NCI-H1092 treated with DMSO at 0.1 percent for 48 hours (cell line): ENCODE measurements around the gene BBC3.
"Not testable (repeated sequence)": the region's sequence is repeated elsewhere in the genome, so short reads cannot be mapped to it uniquely, and the experiment has no call there.

Experiments used
- DNase-seq: peaks from one replicate; lab custom pipeline; 2025; lab: John Stamatoyannopoulos, UW

BBC3 gene

GRCh38 chr19:47230921-47231214 lies at the start of gene BBC3:
Gene BBC3, minus strand, starts transcription at chr19:47231199. Its CDS starts 2,768 bp downstream, at chr19:47228431.
- DNase-seq, result no peak

- no peak for DNase-seq
Measured at GRCh38 chr19:47280183-47280797, 49.3 kb upstream of the BBC3 start.

GRCh38 chr19:47276513-47276912 lies 45.5 kb upstream of the BBC3 start:
- not testable (repeated sequence) for DNase-seq

- DNase-seq, result no peak
Measured at GRCh38 chr19:47275791-47276461, 44.9 kb upstream of the BBC3 start.

GRCh38 chr19:47274891-47275761 lies 44.1 kb upstream of the BBC3 start:
- no peak for DNase-seq

GRCh38 chr19:47274071-47274890 lies 43.3 kb upstream of the BBC3 start, which contains the start of gene INAFM1:
Gene INAFM1, plus strand, starts transcription at chr19:47274885. Its CDS starts 35 bp downstream, at chr19:47274920.
- peak; percentile 75 for DNase-seq

GRCh38 chr19:47273313-47274070 lies 42.5 kb upstream of the BBC3 start:
- DNase-seq, result peak; percentile 63

- DNase-seq, result no peak
Measured at GRCh38 chr19:47272448-47273312, 41.7 kb upstream of the BBC3 start.

- DNase-seq, result no peak
Measured at GRCh38 chr19:47271949-47272348, 41.0 kb upstream of the BBC3 start.

- DNase-seq, result no peak
Measured at GRCh38 chr19:47270408-47270807, 39.4 kb upstream of the BBC3 start.

- DNase-seq, result no peak
Measured at GRCh38 chr19:47269596-47269995, 38.6 kb upstream of the BBC3 start.

GRCh38 chr19:47268028-47268427 lies 37.0 kb upstream of the BBC3 start:
- no peak for DNase-seq

GRCh38 chr19:47267350-47267759 lies 36.4 kb upstream of the BBC3 start:
- DNase-seq, result no peak

- no peak for DNase-seq
Measured at GRCh38 chr19:47266401-47266941, 35.5 kb upstream of the BBC3 start.

- no peak for DNase-seq
Measured at GRCh38 chr19:47264629-47265028, 33.6 kb upstream of the BBC3 start.

GRCh38 chr19:47261946-47262793 lies 31.2 kb upstream of the BBC3 start:
- not testable (repeated sequence) for DNase-seq

GRCh38 chr19:47260476-47260875 lies 29.5 kb upstream of the BBC3 start:
- DNase-seq, result no peak

GRCh38 chr19:47258895-47259555 lies 28.0 kb upstream of the BBC3 start:
- no peak for DNase-seq

- no peak for DNase-seq
Measured at GRCh38 chr19:47258434-47258833, 27.4 kb upstream of the BBC3 start.
